WTC11 (cell line): ENCODE measurements around the gene TMEM119. TPM values are rescaled to one million over a fixed set of nuclear protein-coding genes. Genes with fewer than 3 reads are reported as not detected.
A peak's percentile ranks its signal among the peaks of the same experiment; 100 is the strongest.

ENCODE experiments used
- ATAC-seq: fragments of 200-7000 bp; cut with Tn5 transposase; 2 replicates; pipeline ENCODE4 v1.10.0; 2021; ENCODE audit warnings: mild to moderate bottlenecking, moderate library complexity
- CTCF ChIA-PET: fragments of 300-600 bp; sonication (Branson Sonifier 250); formaldehyde crosslinking; loops from one replicate; lab custom pipeline; 2021; ENCODE audit warnings: antibody characterized with exemption; lab: Charles Lee
- POLR2A ChIA-PET: fragments of 350-600 bp; sonication (Branson Sonifier 250); formaldehyde crosslinking; loops from one replicate; lab custom pipeline; 2021; ENCODE audit warnings: antibody characterized with exemption; lab: Charles Lee
- DNase-seq: peaks from one replicate; pipeline ENCODE4 v3.0.0; 2021; ENCODE audit warnings: low spot score
- H3K27ac Mint-ChIP-seq: 2 replicates; pipeline ENCODE4 v1.8.0; 2021; ENCODE audit warnings: mixed read lengths
- H3K27me3 Mint-ChIP-seq: 2 replicates; pipeline ENCODE4 v1.8.0; 2021; ENCODE audit warnings: low read depth, mild to moderate bottlenecking, moderate library complexity, mixed read lengths
- H3K36me3 Mint-ChIP-seq: 2 replicates; pipeline ENCODE4 v1.8.0; 2021; ENCODE audit warnings: mixed read lengths
- H3K4me1 Mint-ChIP-seq: 2 replicates; pipeline ENCODE4 v1.8.0; 2022; ENCODE audit warnings: mixed read lengths
- H3K4me3 Mint-ChIP-seq: 2 replicates; pipeline ENCODE4 v1.8.0; 2021; ENCODE audit warnings: mild to moderate bottlenecking, moderate library complexity, mixed read lengths
- H3K9me3 Mint-ChIP-seq: 2 replicates; pipeline ENCODE4 v1.8.0; 2021; ENCODE audit warnings: mixed read lengths
- ARID4B ChIP-seq: sonication (generic); formaldehyde crosslinking; IDR thresholded peaks from 2 replicates; pipeline ENCODE4 v1.8.0; 2023; ENCODE audit warnings: missing genetic modification reagents, mild to moderate bottlenecking, borderline replicate concordance
- ATF2 ChIP-seq: sonication (generic); formaldehyde crosslinking; IDR thresholded peaks from 2 replicates; pipeline ENCODE4 v1.8.1; 2022; ENCODE audit warnings: low read depth, missing genetic modification reagents, borderline replicate concordance
- CREM ChIP-seq: sonication (generic); formaldehyde crosslinking; IDR thresholded peaks from 2 replicates; pipeline ENCODE4 v1.8.1; 2022; ENCODE audit warnings: mild to moderate bottlenecking, missing genetic modification reagents, moderate library complexity
- E2F5 ChIP-seq: sonication (generic); formaldehyde crosslinking; IDR thresholded peaks from 2 replicates; pipeline ENCODE4 v1.8.1; 2022; ENCODE audit warnings: mild to moderate bottlenecking, moderate library complexity, missing genetic modification reagents
- GTF2I ChIP-seq: fragments of 250-450 bp; sonication (Bioruptor Pico); conservative IDR thresholded peaks from 2 replicates; pipeline ENCODE4 v1.4.0; 2021; ENCODE audit warnings: mild to moderate bottlenecking
- HMGA2 ChIP-seq: fragments of 250-450 bp; sonication (Bioruptor Pico); IDR thresholded peaks from 2 replicates; pipeline ENCODE4 v1.4.0; 2021; ENCODE audit warnings: mild to moderate bottlenecking, moderate library complexity
- IRF1 ChIP-seq: sonication (generic); formaldehyde crosslinking; IDR thresholded peaks from 2 replicates; pipeline ENCODE4 v1.8.0; 2023; ENCODE audit warnings: missing genetic modification reagents
- IRF2 ChIP-seq: sonication (generic); formaldehyde crosslinking; IDR thresholded peaks from 2 replicates; pipeline ENCODE4 v1.8.0; 2022; ENCODE audit warnings: low read depth, missing genetic modification reagents, borderline replicate concordance
- MAX ChIP-seq: sonication (generic); formaldehyde crosslinking; IDR thresholded peaks from 2 replicates; pipeline ENCODE4 v1.8.0; 2022; ENCODE audit warnings: mild to moderate bottlenecking, missing genetic modification reagents
- MXD4 ChIP-seq: fragments of 250-450 bp; sonication (Bioruptor Pico); IDR thresholded peaks from 2 replicates; pipeline ENCODE4 v1.8.0; 2021; ENCODE audit warnings: mild to moderate bottlenecking, moderate library complexity, borderline replicate concordance
- OVOL2 ChIP-seq: fragments of 250-450 bp; sonication (Bioruptor Pico); IDR thresholded peaks from 2 replicates; pipeline ENCODE4 v1.9.0; 2021; ENCODE audit warnings: mild to moderate bottlenecking, borderline replicate concordance
- PRRX2 ChIP-seq: fragments of 250-450 bp; sonication (Bioruptor Pico); IDR thresholded peaks from 2 replicates; pipeline ENCODE4 v1.8.0; 2021; ENCODE audit warnings: mild to moderate bottlenecking
- USF2 ChIP-seq: sonication (generic); formaldehyde crosslinking; IDR thresholded peaks from 2 replicates; pipeline ENCODE4 v1.8.1; 2023; ENCODE audit warnings: mild to moderate bottlenecking, missing genetic modification reagents, moderate library complexity
- ZMAT4 ChIP-seq: fragments of 250-450 bp; sonication (Bioruptor Pico); IDR thresholded peaks from 2 replicates; pipeline ENCODE4 v1.9.0; 2021; ENCODE audit warnings: mild to moderate bottlenecking
- ZNF317 ChIP-seq: sonication (generic); formaldehyde crosslinking; IDR thresholded peaks from 2 replicates; pipeline ENCODE4 v1.8.1; 2023; ENCODE audit warnings: low read depth, mild to moderate bottlenecking, moderate library complexity, missing genetic modification reagents, borderline replicate concordance
- total RNA-seq: library from RNA; stranded (reverse); gene quantifications from 3 replicates; pipeline ENCODE4 v1.2.3, GENCODE V29; 2021

TMEM119 gene
- total RNA-seq, 1 experiment from 2014 or later = 0.20 TPM

- Mint-ChIP-seq H3K27ac (no peak overlapping the region), H3K4me3 (no peak overlapping the region), H3K4me1 (peaks cover 12% of the 10 kb centered on the region), H3K27me3 (no peaks in the 10 kb centered on the region), H3K9me3 (no peaks in the 10 kb centered on the region), H3K36me3 (no peaks in the 10 kb centered on the region)
- TF ChIP-seq CREM (CRISPR knock-in tag) (no peak), MAX (CRISPR knock-in tag) (no peak; the same call in 1 of the 2 replicates), ARID4B (no peak), OVOL2 (CRISPR knock-in tag) (no peak), ZMAT4 (CRISPR knock-in tag) (no peak), MXD4 (no peak), E2F5 (CRISPR knock-in tag) (no peak), ZNF317 (CRISPR knock-in tag) (no peak), GTF2I (CRISPR knock-in tag) (no peak), PRRX2 (CRISPR knock-in tag) (no peak), HMGA2 (CRISPR knock-in tag) (no peak), IRF2 (CRISPR knock-in tag) (no peak), IRF1 (CRISPR knock-in tag) (no peak), USF2 (no peak), ATF2 (CRISPR knock-in tag) (no peak)
- ChIA-PET CTCF (interaction anchor here (0.6 to 1.3 kb wide), 4 partner anchors 13 to 212 kb away, joined by 3 to 5 read pairs (median 4); no protein-coding TSS in a partner anchor), POLR2A (interaction anchor here (0.8 to 1.2 kb wide), 2 partner anchors 12 to 27 kb away, joined by 3 read pairs; partner anchors contain the start of gene ISCU)
- peak; percentile 56 for ATAC-seq
- DNase-seq = no peak
These were observed 8.7 kb downstream of the TMEM119 start for GRCh38 chr12:108589028-108589839.
